Psoas muscle (tissue), 8 donors: ENCODE data around the gene SGPL1. TPM values are rescaled to one million over a fixed set of nuclear protein-coding genes. Genes with fewer than 3 reads are reported as not detected.

Experiments used
- ATAC-seq, 4 donors: fragments of 200-7000 bp; cut with Tn5 transposase; one replicate each; pipeline ENCODE4 v1.9.1; 2020; ENCODE audit warnings: moderate library complexity in 3 of 4, mild to moderate bottlenecking in 2 of 4
- DNase-seq, 2 donors: peaks; one replicate each; pipeline ENCODE4 v3.0.0-alpha.2; 2020
- H3K27ac ChIP-seq: fragments of 200-600 bp; one replicate; pipeline ENCODE4 v1.8.0; 2022
- H3K27me3 ChIP-seq, 3 donors: fragments of 200-600 bp in 1 of 3; one replicate each; pipeline versions ENCODE4 v1.6.1 to v1.8.0; 2013 to 2022; ENCODE audit warnings: low read length in 2 of 3, mild to moderate bottlenecking in 2 of 3, moderate library complexity in 1 of 3; ENCODE audit not compliant: insufficient read depth in 3 of 3
- H3K36me3 ChIP-seq, 2 donors: fragments of 200-600 bp in 1 of 2; one replicate each; pipeline versions ENCODE4 v1.6.1 to v1.8.0; 2013 to 2022; ENCODE audit warnings: low read depth in 1 of 2, mild to moderate bottlenecking in 1 of 2, moderate library complexity in 1 of 2; ENCODE audit not compliant: insufficient read depth in 1 of 2
- H3K4me1 ChIP-seq: fragments of 200-600 bp; one replicate; pipeline ENCODE4 v1.8.0; 2022
- H3K4me3 ChIP-seq: fragments of 200-600 bp; one replicate; pipeline ENCODE4 v1.8.0; 2022; ENCODE audit warnings: mild to moderate bottlenecking
- H3K9me3 ChIP-seq: fragments of 200-600 bp; one replicate; pipeline ENCODE4 v1.8.0; 2022
- CTCF ChIP-seq: fragments of 200-600 bp; IDR thresholded peaks from one replicate; pipeline ENCODE4 v1.8.0; 2022; ENCODE audit warnings: antibody characterized with exemption
- WGBS, 3 donors: extraction: QIAGEN DNeasy Blood & Tissue Kit; methylation state at CpG; one replicate each; pipeline versions ENCODE4 v1.1.6 to v1.1.7; 2013; 5-methylcytosine and 5-hydroxymethylcytosine counted together
- intact Hi-C, 2 donors: fragments of 100-400 bp; cut with DNase I; formaldehyde crosslinking; loops; one replicate each; pipeline versions ENCODE4 v1.11.0 to v1.14.2; 2022
- polyA plus RNA-seq, 3 donors: library from polyadenylated mRNA; stranded (reverse); fragments of 200-250 nt; gene quantifications; one replicate each; pipeline ENCODE4 v1.2.3, GENCODE V29; 2013
- total RNA-seq, 4 donors: library from RNA; stranded (reverse); fragmentation: NEBNext Ultra II Directional in 2 of 4; extraction: Animal tissue kit (Norgen Biotek cat#: 25700) in 2 of 4; gene quantifications; one replicate each; pipeline versions ENCODE4 v1.2.1 to v1.2.4, GENCODE V29; 2021 to 2023
- donor health status: healthy with polysubstance abuse.
- donor health status: DM: no; HTN: no; CAD: no; lungs with moderate emphysema.
- donor health status: Bipolar disorder and iron deficiency.
- donor health status: healthy.
- donor health status: DM: yes; HTN: yes; CAD: no.
- donor health status: DM: no; HTN: no; CAD: no.
- donor health status: DM: no; HTN: no; CAD: no.
- donor health status: DM: yes; HTN: yes; CAD: no.

The SGPL1 gene
- total and polyA plus RNA-seq, 7 donors = 3.7 to 15.1 (median 9.5) TPM

- DNase-seq = no peak
- Histone ChIP-seq H3K27me3 (no peaks in the 10 kb centered on the region), H3K36me3 (peaks cover 8 to 38% of the 10 kb centered on the region in 2 donors), H3K27ac (no peak overlapping the region), H3K9me3 (no peaks in the 10 kb centered on the region), H3K4me1 (peaks cover 10% of the 10 kb centered on the region), H3K4me3 (no peak overlapping the region)
- peak in 2 of 4 donors; percentile 58 to 69 for ATAC-seq
- intact Hi-C loops = no loop called here
- TF ChIP-seq CTCF = no peak
- WGBS, 3 donors = 54 to 67% (median 54%) methylated on average over 1 of the region's 1 CpG
Observed at GRCh38 chr10:70847659-70848360, 32.1 kb downstream of the SGPL1 start.

- ATAC-seq = no peak
Observed at GRCh38 chr10:70849582-70850016, 33.9 kb downstream of the SGPL1 start.

GRCh38 chr10:70850097-70850496 lies 34.3 kb downstream of the SGPL1 start:
- Histone ChIP-seq H3K4me1 (peaks cover 10% of the 10 kb centered on the region), H3K4me3 (no peak overlapping the region), H3K27me3 (no peaks in the 10 kb centered on the region), H3K9me3 (no peaks in the 10 kb centered on the region), H3K27ac (no peak overlapping the region), H3K36me3 (peaks cover 8 to 48% of the 10 kb centered on the region in 2 donors)
- no peak for TF ChIP-seq CTCF
- intact Hi-C loops = no loop called here
- 83 to 91% (median 88%) methylated on average over 3 of the region's 3 CpGs for WGBS, 3 donors
- no peak for DNase-seq
- no peak for ATAC-seq

More at GRCh38 chr10:70849582-70850016, 33.9 kb downstream of the SGPL1 start:
- H3K27me3 ChIP-seq = no peaks in the 10 kb centered on the region
- no peak for DNase-seq
- H3K36me3 ChIP-seq = peaks cover 8 to 48% of the 10 kb centered on the region in 2 donors
- peaks cover 10% of the 10 kb centered on the region for H3K4me1 ChIP-seq
- intact Hi-C loops = no loop called here
- no peaks in the 10 kb centered on the region for H3K9me3 ChIP-seq
- H3K4me3 ChIP-seq = no peak overlapping the region
- no peak for TF ChIP-seq CTCF
- 59 to 66% (median 64%) methylated on average over 2 of the region's 2 CpGs for WGBS, 3 donors
- no peak overlapping the region for H3K27ac ChIP-seq

GRCh38 chr10:70851597-70852475 lies 36.1 kb downstream of the SGPL1 start:
- WGBS, 3 donors = 73 to 83% (median 77%) methylated on average over 5 of the region's 5 CpGs
- H3K36me3 ChIP-seq = peaks cover 3 to 48% of the 10 kb centered on the region in 2 donors

More at GRCh38 chr10:70851597-70852475, 36.1 kb downstream of the SGPL1 start:
- ATAC-seq (no peak), DNase-seq (no peak)
- no peaks in the 10 kb centered on the region for H3K9me3 ChIP-seq
- H3K27me3 ChIP-seq = no peaks in the 10 kb centered on the region
- H3K27ac ChIP-seq = no peak overlapping the region
- TF ChIP-seq CTCF = no peak
- intact Hi-C loops = no loop called here
- no peak overlapping the region for H3K4me3 ChIP-seq
- H3K4me1 ChIP-seq = peaks cover 10% of the 10 kb centered on the region
